HUES6 (cell line): Measurements from ENCODE around the gene TP53BP2.
"Not testable (repeated sequence)": the region's sequence is repeated elsewhere in the genome, so short reads cannot be mapped to it uniquely, and the experiment has no call there.

ENCODE experiments used
- H3K27ac ChIP-seq: 2 replicates; pipeline ENCODE4 v1.7.0; 2013; ENCODE audit warnings: low read depth, mild to moderate bottlenecking, low read length, inconsistent platforms
- H3K27me3 ChIP-seq: 2 replicates; pipeline ENCODE4 v1.6.1; 2013; ENCODE audit warnings: low read length; ENCODE audit not compliant: control insufficient read depth, insufficient read depth
- H3K36me3 ChIP-seq: 2 replicates; pipeline ENCODE4 v1.6.1; 2013; ENCODE audit warnings: low read length; ENCODE audit not compliant: control insufficient read depth, insufficient read depth
- H3K4me1 ChIP-seq: 2 replicates; pipeline ENCODE4 v1.6.1; 2013; ENCODE audit warnings: low read length; ENCODE audit not compliant: control insufficient read depth, insufficient read depth
- H3K4me3 ChIP-seq: 2 replicates; pipeline ENCODE4 v1.5.1; 2013; ENCODE audit warnings: low read depth, low read length
- H3K9ac ChIP-seq: one replicate; pipeline ENCODE4 v1.6.1; 2013; ENCODE audit warnings: mild to moderate bottlenecking, low read length
- H3K9me3 ChIP-seq: 2 replicates; pipeline ENCODE4 v1.6.1; 2013; ENCODE audit warnings: low read depth, low read length; ENCODE audit not compliant: control insufficient read depth, insufficient read depth

Gene TP53BP2

GRCh38 chr1:223853275-223853674, 7.5 kb upstream of the TP53BP2 start:
- Histone ChIP-seq H3K36me3 (no peaks in the 10 kb centered on the region), H3K4me3 (no peak overlapping the region), H3K9ac (no peak overlapping the region), H3K27me3 (no peaks in the 10 kb centered on the region), H3K27ac (no peak overlapping the region), H3K9me3 (no peaks in the 10 kb centered on the region), H3K4me1 (no peaks in the 10 kb centered on the region)

GRCh38 chr1:223852337-223852736, 6.6 kb upstream of the TP53BP2 start:
- no peaks in the 10 kb centered on the region for H3K27me3 ChIP-seq

GRCh38 chr1:223849352-223850254, 3.9 kb upstream of the TP53BP2 start:
- no peaks in the 10 kb centered on the region for H3K27me3 ChIP-seq

More at GRCh38 chr1:223852337-223852736, 6.6 kb upstream of the TP53BP2 start:
- Histone ChIP-seq H3K4me3 (no peak overlapping the region), H3K9ac (no peak overlapping the region), H3K9me3 (no peaks in the 10 kb centered on the region), H3K4me1 (no peaks in the 10 kb centered on the region), H3K27ac (no peak overlapping the region), H3K36me3 (no peaks in the 10 kb centered on the region)

GRCh38 chr1:223848536-223848935, 2.8 kb upstream of the TP53BP2 start:
- H3K27me3 ChIP-seq = no peaks in the 10 kb centered on the region
- peaks cover 8% of the 10 kb centered on the region; the same call in 1 of the 2 replicates for H3K4me1 ChIP-seq
- H3K9me3 ChIP-seq = no peaks in the 10 kb centered on the region
- H3K4me3 ChIP-seq = no peak overlapping the region
- no peaks in the 10 kb centered on the region for H3K36me3 ChIP-seq
- H3K27ac ChIP-seq = no peak overlapping the region
- no peak overlapping the region for H3K9ac ChIP-seq

More at GRCh38 chr1:223849352-223850254, 3.9 kb upstream of the TP53BP2 start:
- Histone ChIP-seq H3K9me3 (no peaks in the 10 kb centered on the region), H3K4me1 (no peaks in the 10 kb centered on the region), H3K9ac (no peak overlapping the region), H3K36me3 (no peaks in the 10 kb centered on the region), H3K4me3 (no peak overlapping the region), H3K27ac (no peak overlapping the region)

GRCh38 chr1:223847781-223848345, 2.1 kb upstream of the TP53BP2 start:
- H3K9ac ChIP-seq = no peak overlapping the region
- no peak overlapping the region for H3K27ac ChIP-seq
- H3K4me3 ChIP-seq = no peak overlapping the region
- H3K4me1 ChIP-seq = peaks cover 8% of the 10 kb centered on the region; the same call in 1 of the 2 replicates
- H3K27me3 ChIP-seq = no peaks in the 10 kb centered on the region
- no peaks in the 10 kb centered on the region for H3K36me3 ChIP-seq
- H3K9me3 ChIP-seq = no peaks in the 10 kb centered on the region

- Histone ChIP-seq H3K4me1 (peaks cover 17% of the 10 kb centered on the region; the same call in 1 of the 2 replicates), H3K4me3 (peak overlapping the region; percentile 88), H3K36me3 (no peaks in the 10 kb centered on the region), H3K27me3 (no peaks in the 10 kb centered on the region), H3K27ac (peak overlapping the region; percentile 91; the same call in 1 of the 2 replicates), H3K9ac (peak overlapping the region; percentile 92), H3K9me3 (no peaks in the 10 kb centered on the region)
These were observed 524 bp downstream of the TP53BP2 start for GRCh38 chr1:223845037-223845809.

GRCh38 chr1:223844787-223845036, 1.0 kb downstream of the TP53BP2 start:
- Histone ChIP-seq H3K36me3 (no peaks in the 10 kb centered on the region), H3K27me3 (no peaks in the 10 kb centered on the region), H3K4me3 (peak overlapping the region; percentile 88), H3K9me3 (no peaks in the 10 kb centered on the region), H3K9ac (peak overlapping the region; percentile 92), H3K4me1 (peaks cover 17% of the 10 kb centered on the region; the same call in 1 of the 2 replicates), H3K27ac (peak overlapping the region; percentile 91; the same call in 1 of the 2 replicates)

GRCh38 chr1:223843934-223844786, 1.6 kb downstream of the TP53BP2 start:
- H3K9ac ChIP-seq = peak overlapping the region; percentile 92
- no peak overlapping the region for H3K27ac ChIP-seq
- no peaks in the 10 kb centered on the region for H3K36me3 ChIP-seq
- H3K27me3 ChIP-seq = no peaks in the 10 kb centered on the region
- H3K9me3 ChIP-seq = no peaks in the 10 kb centered on the region
- H3K4me3 ChIP-seq = peak overlapping the region; percentile 88
- peaks cover 19% of the 10 kb centered on the region; the same call in 1 of the 2 replicates for H3K4me1 ChIP-seq

- peaks cover 32% of the 10 kb centered on the region for H3K4me1 ChIP-seq
- H3K27me3 ChIP-seq = no peaks in the 10 kb centered on the region
- H3K4me3 ChIP-seq = no peak overlapping the region
- no peaks in the 10 kb centered on the region for H3K36me3 ChIP-seq
- no peak overlapping the region for H3K27ac ChIP-seq
- no peak overlapping the region for H3K9ac ChIP-seq
- H3K9me3 ChIP-seq = no peaks in the 10 kb centered on the region
These were observed 3.0 kb downstream of the TP53BP2 start for GRCh38 chr1:223842784-223843183.

- not testable (repeated sequence) for H3K27ac ChIP-seq, H3K4me3 ChIP-seq, H3K36me3 ChIP-seq, H3K9ac ChIP-seq, H3K9me3 ChIP-seq, H3K27me3 ChIP-seq
- H3K4me1 ChIP-seq = peaks cover 38% of the 10 kb centered on the region
These were observed 3.6 kb downstream of the TP53BP2 start for GRCh38 chr1:223841977-223842623.
